ENCODE measurements around the gene STXBP1. TPM values are rescaled to one million over a fixed set of nuclear protein-coding genes. Genes with fewer than 3 reads are reported as not detected.

The STXBP1 gene
- total and polyA plus RNA-seq, 2 of the 8 experiments (the other 6 are each of a cell fraction or from before 2014, with no cell fraction given), result 11.5 to 60.9 TPM

DNA sequence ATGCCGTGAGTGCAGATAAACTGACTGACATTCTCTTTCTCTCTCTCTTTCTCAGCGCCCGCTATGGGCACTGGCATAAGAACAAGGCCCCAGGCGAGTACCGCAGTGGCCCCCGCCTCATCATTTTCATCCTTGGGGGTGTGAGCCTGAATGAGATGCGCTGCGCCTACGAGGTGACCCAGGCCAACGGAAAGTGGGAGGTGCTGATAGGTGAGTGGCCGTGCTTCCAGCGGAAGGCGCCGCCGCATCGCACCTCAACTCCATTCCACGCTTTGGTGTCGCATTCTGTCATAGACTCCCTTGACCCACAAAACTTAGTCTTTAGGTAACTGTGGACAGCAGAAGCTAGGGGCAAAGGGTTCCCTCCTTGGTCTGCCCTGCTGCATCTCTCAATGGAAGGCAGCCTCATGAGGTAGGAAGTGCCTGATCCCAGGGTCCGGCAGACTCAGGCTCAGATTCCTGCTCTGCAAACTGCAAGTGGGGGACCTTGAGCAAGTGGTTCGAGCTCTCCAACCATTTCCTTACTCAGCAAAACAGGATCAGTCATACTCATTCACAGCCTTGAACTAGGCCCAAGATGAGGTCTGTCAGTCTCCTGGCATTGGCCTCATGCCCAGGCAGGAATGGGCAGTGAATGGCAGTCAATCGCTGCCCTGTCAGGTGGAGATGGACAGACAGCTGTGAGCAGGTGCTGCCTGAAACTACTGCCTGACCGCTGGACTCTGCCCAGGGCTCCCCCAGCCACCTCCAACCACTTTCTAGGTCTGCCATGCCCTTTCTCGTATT lies 70.5 kb downstream of the STXBP1 start (continued):
- no peak for TF ChIP-seq GTF2F1 (IDR thresholded peaks at IDR 0.05; ENCODE audit: borderline replicate concordance, low read depth, low read length)
- TF ChIP-seq TCF12 (IDR thresholded peaks at IDR 0.05; ENCODE audit: low read depth, low read length), result no peak
- no peak for TF ChIP-seq EGR1 (IDR thresholded peaks at IDR 0.05; ENCODE audit: borderline replicate concordance, low read depth, low read length)
- no peak for TF ChIP-seq KDM4A (IDR thresholded peaks at IDR 0.05; ENCODE audit: low read depth, low read length, severe bottlenecking)
- no peak for TF ChIP-seq GABPA (IDR thresholded peaks at IDR 0.05; ENCODE audit: borderline replicate concordance, insufficient read depth, low read length)
- TF ChIP-seq HDAC6 (IDR thresholded peaks at IDR 0.05; ENCODE audit: low read depth, low read length), result no peak
- TF ChIP-seq JUND (IDR thresholded peaks at IDR 0.05; ENCODE audit: low read length), result no peak
- no peak for TF ChIP-seq CREB1 (IDR thresholded peaks at IDR 0.05)
